Vagina (tissue), 2 donors: ENCODE measurements around the gene G2E3.
"Not testable (repeated sequence)": the region's sequence is repeated elsewhere in the genome, so short reads cannot be mapped to it uniquely, and the experiment has no call there.

Experiments used
- POLR2A ChIP-seq, 2 donors: fragments of 450-650 bp; IDR thresholded peaks; one replicate each; pipeline ENCODE4 v1.6.1; 2017; ENCODE audit warnings: antibody characterized with exemption in 2 of 2, mild to moderate bottlenecking in 2 of 2, moderate library complexity in 2 of 2
- POLR2AphosphoS5 ChIP-seq, 2 donors: sonication (generic); formaldehyde crosslinking; IDR thresholded peaks; one replicate each; pipeline ENCODE4 v1.9.0; 2017; ENCODE audit warnings: antibody characterized with exemption in 2 of 2, mild to moderate bottlenecking in 2 of 2, low read depth in 1 of 2; ENCODE audit not compliant: insufficient read depth in 1 of 2
- TF ChIP-seq, protein P1 (sequence below), 3 experiments: fragments of 450-650 bp in 2 of 3; fragments of 200-600 bp in 1 of 3; sonication (generic) in 1 of 3; IDR thresholded peaks; one replicate each; pipeline ENCODE4 v1.5.1; 2017 to 2019; ENCODE audit warnings: antibody characterized with exemption in 3 of 3, mild to moderate bottlenecking in 2 of 3, moderate library complexity in 2 of 3

DNA sequence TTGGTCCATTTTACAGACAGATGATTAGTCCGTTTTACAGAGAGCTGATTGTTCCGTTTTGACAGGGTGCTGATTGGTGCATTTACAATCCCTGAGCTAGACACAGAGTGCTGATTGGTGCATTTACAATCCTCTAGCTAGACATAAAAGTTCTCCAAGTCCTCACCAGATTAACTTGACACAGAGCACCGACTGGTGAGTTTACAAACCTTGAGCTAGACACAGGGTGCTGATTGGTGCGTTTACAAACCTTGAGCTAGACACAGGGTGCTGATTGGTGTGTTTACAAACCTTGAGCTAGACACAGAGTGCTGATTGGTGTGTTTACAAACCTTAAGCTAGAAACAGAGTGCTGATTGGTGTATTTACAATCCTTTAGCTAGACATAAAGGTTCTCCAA is 12.2 kb upstream of the G2E3 start:
- TF ChIP-seq, protein P1, sequence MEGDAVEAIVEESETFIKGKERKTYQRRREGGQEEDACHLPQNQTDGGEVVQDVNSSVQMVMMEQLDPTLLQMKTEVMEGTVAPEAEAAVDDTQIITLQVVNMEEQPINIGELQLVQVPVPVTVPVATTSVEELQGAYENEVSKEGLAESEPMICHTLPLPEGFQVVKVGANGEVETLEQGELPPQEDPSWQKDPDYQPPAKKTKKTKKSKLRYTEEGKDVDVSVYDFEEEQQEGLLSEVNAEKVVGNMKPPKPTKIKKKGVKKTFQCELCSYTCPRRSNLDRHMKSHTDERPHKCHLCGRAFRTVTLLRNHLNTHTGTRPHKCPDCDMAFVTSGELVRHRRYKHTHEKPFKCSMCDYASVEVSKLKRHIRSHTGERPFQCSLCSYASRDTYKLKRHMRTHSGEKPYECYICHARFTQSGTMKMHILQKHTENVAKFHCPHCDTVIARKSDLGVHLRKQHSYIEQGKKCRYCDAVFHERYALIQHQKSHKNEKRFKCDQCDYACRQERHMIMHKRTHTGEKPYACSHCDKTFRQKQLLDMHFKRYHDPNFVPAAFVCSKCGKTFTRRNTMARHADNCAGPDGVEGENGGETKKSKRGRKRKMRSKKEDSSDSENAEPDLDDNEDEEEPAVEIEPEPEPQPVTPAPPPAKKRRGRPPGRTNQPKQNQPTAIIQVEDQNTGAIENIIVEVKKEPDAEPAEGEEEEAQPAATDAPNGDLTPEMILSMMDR (IDR thresholded peaks at IDR 0.05): not testable (repeated sequence)
- not testable (repeated sequence) for TF ChIP-seq POLR2A (IDR thresholded peaks at IDR 0.05); POLR2AphosphoS5 (IDR thresholded peaks at IDR 0.05; ENCODE audit: insufficient read depth in 1 of 2, low read depth in 1 of 2)
